T-helper 22 cell (primary cell): ENCODE data around the gene SMYD4.
"Not testable (repeated sequence)": the region's sequence is repeated elsewhere in the genome, so short reads cannot be mapped to it uniquely, and the experiment has no call there.

ENCODE experiments used
- DNase-seq: peaks from one replicate; pipeline ENCODE4 v3.0.0-alpha.2; 2020; ENCODE audit warnings: low read depth

Gene SMYD4

GRCh38 chr17:1754430-1755112 is 75.1 kb downstream of the SMYD4 start:
- no peak for DNase-seq

- no peak for DNase-seq
These were observed 75.8 kb downstream of the SMYD4 start for GRCh38 chr17:1753767-1754429.

GRCh38 chr17:1752425-1753262 is 77.1 kb downstream of the SMYD4 start:
- no peak for DNase-seq

- no peak for DNase-seq
These were observed 79.1 kb downstream of the SMYD4 start for GRCh38 chr17:1750628-1751027.

- no peak for DNase-seq
These were observed 82.6 kb downstream of the SMYD4 start for GRCh38 chr17:1746975-1747543.

GRCh38 chr17:1745513-1746020 is 84.1 kb downstream of the SMYD4 start:
- no peak for DNase-seq

GRCh38 chr17:1744551-1745512 is 84.9 kb downstream of the SMYD4 start:
- DNase-seq = no peak

- no peak for DNase-seq
These were observed 86.6 kb downstream of the SMYD4 start for GRCh38 chr17:1743088-1743439.

GRCh38 chr17:1742371-1743087 is 87.2 kb downstream of the SMYD4 start, which contains the start of gene SERPINF2:
Gene SERPINF2 (plus strand): TSS chr17:1742871. CDS start chr17:1744996, 2,125 bp downstream.
- DNase-seq = no peak

GRCh38 chr17:1741899-1742298 is 87.8 kb downstream of the SMYD4 start:
- not testable (repeated sequence) for DNase-seq

GRCh38 chr17:1737531-1738291 is 92.0 kb downstream of the SMYD4 start:
- no peak for DNase-seq

- no peak for DNase-seq
These were observed 93.1 kb downstream of the SMYD4 start for GRCh38 chr17:1736348-1737281.

- DNase-seq = no peak
These were observed 93.8 kb downstream of the SMYD4 start for GRCh38 chr17:1735834-1736347.

- no peak for DNase-seq
These were observed 94.3 kb downstream of the SMYD4 start for GRCh38 chr17:1735418-1735817.

- DNase-seq = no peak
These were observed 95.9 kb downstream of the SMYD4 start for GRCh38 chr17:1733759-1734158.

- DNase-seq = no peak
These were observed 96.8 kb downstream of the SMYD4 start for GRCh38 chr17:1732833-1733321.

- DNase-seq = no peak
These were observed 97.4 kb downstream of the SMYD4 start for GRCh38 chr17:1732241-1732832.

GRCh38 chr17:1731194-1731506 is 98.6 kb downstream of the SMYD4 start:
- no peak for DNase-seq
